SHP77 (cell line): Measurements from ENCODE around the gene BAD.

ENCODE experiments used
- DNase-seq, 2 experiments: peaks; one replicate each; lab custom pipeline; 2025; lab: John Stamatoyannopoulos, UW

The BAD gene

GRCh38 chr11:64275841-64276240, 8.6 kb downstream of the BAD start:
- no peak for DNase-seq

- DNase-seq: no peak
These were observed 9.2 kb downstream of the BAD start for GRCh38 chr11:64275031-64275800.

- peak; percentile 99 for DNase-seq
These were observed 14.8 kb downstream of the BAD start for GRCh38 chr11:64269540-64270220.

- peak; percentile 40 to 62 for DNase-seq
These were observed 15.4 kb downstream of the BAD start for GRCh38 chr11:64268893-64269539.

GRCh38 chr11:64268025-64268892, 16.2 kb downstream of the BAD start:
- DNase-seq: no peak

- DNase-seq: no peak
These were observed 17.1 kb downstream of the BAD start for GRCh38 chr11:64267207-64267945.

- no peak for DNase-seq
These were observed 18.1 kb downstream of the BAD start for GRCh38 chr11:64266339-64266738.

- no peak for DNase-seq
These were observed 19.0 kb downstream of the BAD start for GRCh38 chr11:64265176-64266160.

GRCh38 chr11:64264371-64264852, 20.1 kb downstream of the BAD start:
- no peak for DNase-seq

GRCh38 chr11:64263947-64264317, 20.5 kb downstream of the BAD start:
- DNase-seq: no peak

GRCh38 chr11:64263021-64263946, 21.2 kb downstream of the BAD start:
- no peak for DNase-seq

- no peak for DNase-seq
These were observed 22.0 kb downstream of the BAD start for GRCh38 chr11:64262271-64263002.

GRCh38 chr11:64261556-64262080, 22.8 kb downstream of the BAD start:
- no peak for DNase-seq

- DNase-seq: no peak
These were observed 24.2 kb downstream of the BAD start for GRCh38 chr11:64260147-64260708.

GRCh38 chr11:64259533-64260067, 24.9 kb downstream of the BAD start:
- DNase-seq: no peak

GRCh38 chr11:64258946-64259532, 25.4 kb downstream of the BAD start:
- DNase-seq: no peak

GRCh38 chr11:64258356-64258755, 26.1 kb downstream of the BAD start:
- no peak for DNase-seq
